Liver (tissue), 9 donors: ENCODE results near the gene AKNA. TPM values are rescaled to one million over a fixed set of nuclear protein-coding genes. Genes with fewer than 3 reads are reported as not detected.

ENCODE experiments used
- DNase-seq: peaks from one replicate; pipeline ENCODE4 v3.0.0-alpha.2; 2017; ENCODE audit warnings: low spot score
- H3K27ac ChIP-seq, 2 donors: one replicate each; pipeline ENCODE4 v1.7.0; 2013; ENCODE audit warnings: inconsistent platforms in 2 of 2, low read length in 2 of 2, control low read depth in 1 of 2, low read depth in 1 of 2, mild to moderate bottlenecking in 1 of 2
- H3K27me3 ChIP-seq, 4 donors: one replicate each; pipeline versions ENCODE4 v1.6.1 to v1.7.0; 2013; ENCODE audit warnings: low read length in 3 of 4, inconsistent platforms in 1 of 4, mild to moderate bottlenecking in 1 of 4, moderate library complexity in 1 of 4; ENCODE audit not compliant: control insufficient read depth in 4 of 4, insufficient read depth in 4 of 4
- H3K36me3 ChIP-seq, 4 donors: one replicate each; pipeline versions ENCODE4 v1.6.1 to v1.7.0; 2013; ENCODE audit warnings: low read length in 3 of 4, mild to moderate bottlenecking in 3 of 4, low read depth in 1 of 4, moderate library complexity in 1 of 4; ENCODE audit not compliant: control insufficient read depth in 4 of 4, insufficient read depth in 3 of 4
- H3K4me1 ChIP-seq, 4 donors: one replicate each; pipeline versions ENCODE4 v1.6.1 to v1.7.0; 2013; ENCODE audit warnings: low read length in 3 of 4, mild to moderate bottlenecking in 3 of 4, moderate library complexity in 1 of 4; ENCODE audit not compliant: control insufficient read depth in 4 of 4, insufficient read depth in 4 of 4
- H3K4me3 ChIP-seq, 3 donors: one replicate each; pipeline versions ENCODE4 v1.6.1 to v1.7.0; 2013; ENCODE audit warnings: low read length in 3 of 3, control low read depth in 1 of 3, low read depth in 1 of 3, mild to moderate bottlenecking in 1 of 3
- H3K9ac ChIP-seq, 2 donors: one replicate each; pipeline ENCODE4 v1.7.0; 2013; ENCODE audit warnings: low read length in 2 of 2, mild to moderate bottlenecking in 2 of 2, moderate library complexity in 2 of 2, control low read depth in 1 of 2, low read depth in 1 of 2
- H3K9me3 ChIP-seq, 4 donors: one replicate each; pipeline versions ENCODE4 v1.6.1 to v1.7.0; 2013; ENCODE audit warnings: low read length in 3 of 4; ENCODE audit not compliant: control insufficient read depth in 4 of 4
- ATF3 ChIP-seq: IDR thresholded peaks from 2 replicates; pipeline ENCODE4 v1.6.1; 2016; ENCODE audit warnings: antibody characterized with exemption
- CTCF ChIP-seq: fragments of 150-350 bp; IDR thresholded peaks from 2 replicates; pipeline ENCODE4 v1.5.1; 2017; ENCODE audit warnings: improper control_type of control experiment, low read depth, low read length; ENCODE audit not compliant: missing input control
- EGR1 ChIP-seq, 2 donors: IDR thresholded peaks; 2 replicates each; pipeline ENCODE4 v1.6.1; 2016 to 2018; ENCODE audit warnings: antibody characterized with exemption in 2 of 2, low read depth in 2 of 2
- FOXA1 ChIP-seq: IDR thresholded peaks from 2 replicates; pipeline ENCODE4 v1.6.1; 2016; ENCODE audit warnings: antibody characterized with exemption
- GABPA ChIP-seq, 2 donors: IDR thresholded peaks in 1 of 2; conservative IDR thresholded peaks in 1 of 2; 2 replicates each; pipeline ENCODE4 v1.6.1; 2016; ENCODE audit warnings: antibody characterized with exemption in 2 of 2, mild to moderate bottlenecking in 1 of 2, moderate library complexity in 1 of 2
- HNF4A ChIP-seq, 2 donors: conservative IDR thresholded peaks; 2 replicates each; pipeline ENCODE4 v1.6.1; 2016; ENCODE audit warnings: antibody characterized with exemption in 2 of 2, mild to moderate bottlenecking in 2 of 2
- HNF4G ChIP-seq: IDR thresholded peaks from 2 replicates; pipeline ENCODE4 v1.6.1; 2016; ENCODE audit warnings: antibody characterized with exemption
- MAX ChIP-seq: IDR thresholded peaks from 2 replicates; pipeline ENCODE4 v1.6.1; 2016; ENCODE audit warnings: antibody characterized with exemption
- NR2F2 ChIP-seq: IDR thresholded peaks from 2 replicates; pipeline ENCODE4 v1.6.1; 2016; ENCODE audit warnings: antibody characterized with exemption
- RAD21 ChIP-seq, 2 donors: IDR thresholded peaks; 2 replicates each; pipeline ENCODE4 v1.6.1; 2016; ENCODE audit warnings: antibody characterized with exemption in 2 of 2, mild to moderate bottlenecking in 2 of 2
- REST ChIP-seq: IDR thresholded peaks from 2 replicates; pipeline ENCODE4 v1.6.1; 2016; ENCODE audit warnings: antibody characterized with exemption, mild to moderate bottlenecking
- RXRA ChIP-seq, 2 donors: IDR thresholded peaks; 2 replicates each; pipeline ENCODE4 v1.6.1; 2017 to 2018; ENCODE audit warnings: antibody characterized with exemption in 2 of 2, mild to moderate bottlenecking in 1 of 2
- SP1 ChIP-seq: IDR thresholded peaks from 2 replicates; pipeline ENCODE4 v1.6.1; 2018; ENCODE audit warnings: antibody characterized with exemption, mild to moderate bottlenecking
- TAF1 ChIP-seq: conservative IDR thresholded peaks from 2 replicates; pipeline ENCODE4 v1.6.1; 2016; ENCODE audit warnings: antibody characterized with exemption, mild to moderate bottlenecking
- YY1 ChIP-seq: IDR thresholded peaks from 2 replicates; pipeline ENCODE4 v1.6.1; 2016; ENCODE audit warnings: antibody characterized with exemption, mild to moderate bottlenecking
- ZBTB33 ChIP-seq: IDR thresholded peaks from 2 replicates; pipeline ENCODE4 v1.6.1; 2016; ENCODE audit warnings: antibody characterized with exemption
- WGBS: extraction: QIAGEN DNeasy Blood & Tissue Kit; methylation state at CpG from one replicate; pipeline ENCODE4 v1.1.7; 2013; 5-methylcytosine and 5-hydroxymethylcytosine counted together
- polyA plus RNA-seq, 2 donors: library from polyadenylated mRNA; stranded (reverse) in 1 of 2; unstranded in 1 of 2; fragments of 200-250 nt in 1 of 2; fragments of >200 nt in 1 of 2; fragmentation: Nextera tagmentation in 1 of 2; extraction: Ambion mirVana in 1 of 2; gene quantifications; one replicate each; pipeline versions ENCODE4 v1.2.1 to v1.2.3, GENCODE V29; 2013 to 2015
- total RNA-seq, 2 donors: library from RNA; depleted of rRNA; stranded (reverse); fragments of >200 nt; gene quantifications; one replicate each; pipeline ENCODE4 v1.2.3, GENCODE V29; 2014
- donor health status: healthy.
- donor health status: healthy.
- donor health status: healthy.
- donor health status: healthy.
- donor health status: healthy.

AKNA gene
- total and polyA plus RNA-seq, 4 donors, result 4.2 to 31.7 (median 6.9) TPM

- Histone ChIP-seq H3K4me1 (peaks cover 0 to 31% (median 30%) of the 10 kb centered on the region in 4 donors), H3K27ac (no peak overlapping the region), H3K4me3 (no peak overlapping the region), H3K9ac (no peak overlapping the region), H3K36me3 (peaks cover 12 to 51% (median 32%) of the 10 kb centered on the region in 4 donors), H3K27me3 (no peaks in the 10 kb centered on the region), H3K9me3 (no peaks in the 10 kb centered on the region)
- 97% methylated on average over 12 of the region's 12 CpGs for WGBS
- DNase-seq, result no peak
- no peak for TF ChIP-seq HNF4G
- TF ChIP-seq EGR1 (IDR thresholded peaks at IDR 0.05; ENCODE audit: low read depth in 2 of 2), result no peak
- no peak for TF ChIP-seq REST
- TF ChIP-seq YY1, result no peak
- no peak for TF ChIP-seq ATF3
- no peak for TF ChIP-seq GABPA (IDR thresholded peaks at IDR 0.05 in 1 of 2, conservative IDR thresholded peaks at IDR 0.05 in 1 of 2)
- TF ChIP-seq ZBTB33, result no peak
- no peak for TF ChIP-seq MAX
- no peak for TF ChIP-seq FOXA1
- no peak for TF ChIP-seq SP1
- no peak for TF ChIP-seq RAD21 (IDR thresholded peaks at IDR 0.05)
- no peak for TF ChIP-seq TAF1
These were observed 25.4 kb downstream of the AKNA start for GRCh38 chr9:114362394-114362793.

GRCh38 chr9:114361542-114361941, 26.2 kb downstream of the AKNA start:
- no peak for DNase-seq
- Histone ChIP-seq H3K4me3 (no peak overlapping the region), H3K27ac (no peak overlapping the region), H3K4me1 (peaks cover 0 to 30% (median 29%) of the 10 kb centered on the region in 4 donors), H3K9ac (no peak overlapping the region), H3K27me3 (no peaks in the 10 kb centered on the region), H3K36me3 (peaks cover 15 to 56% (median 36%) of the 10 kb centered on the region in 4 donors), H3K9me3 (no peaks in the 10 kb centered on the region)
- 96% methylated on average over 7 of the region's 7 CpGs for WGBS
- TF ChIP-seq HNF4G (no peak), REST (no peak), NR2F2 (no peak), CTCF (no peak), HNF4A (conservative IDR thresholded peaks at IDR 0.05) (no peak), GABPA (IDR thresholded peaks at IDR 0.05 in 1 of 2, conservative IDR thresholded peaks at IDR 0.05 in 1 of 2) (no peak), YY1 (no peak), RXRA (IDR thresholded peaks at IDR 0.05) (no peak), ATF3 (no peak)
